ENCODE measurements around the gene AGTR1. TPM values are rescaled to one million over a fixed set of nuclear protein-coding genes. Genes with fewer than 3 reads are reported as not detected.

Gene AGTR1
- total and polyA plus RNA-seq, 2 of the 13 experiments (the other 11 are each of a cell fraction or from before 2014, with no cell fraction given): 0.64 to 1.5 TPM

GRCh38 chr3:148651549-148651948 is 46.2 kb upstream of the AGTR1 start (continued):
- TF ChIP-seq E2F1 (CRISPR knock-in tag; IDR thresholded peaks at IDR 0.05) (no peak), ZNF543 (CRISPR knock-in tag; IDR thresholded peaks at IDR 0.05) (no peak), MYPOP (CRISPR knock-in tag; IDR thresholded peaks at IDR 0.05) (no peak), ETV5 (CRISPR knock-in tag; IDR thresholded peaks at IDR 0.05; ENCODE audit: borderline replicate concordance) (no peak), EEA1 (CRISPR knock-in tag; IDR thresholded peaks at IDR 0.05; ENCODE audit: borderline replicate concordance) (no peak), NFKBIZ (CRISPR knock-in tag; IDR thresholded peaks at IDR 0.05) (no peak)

DNA sequence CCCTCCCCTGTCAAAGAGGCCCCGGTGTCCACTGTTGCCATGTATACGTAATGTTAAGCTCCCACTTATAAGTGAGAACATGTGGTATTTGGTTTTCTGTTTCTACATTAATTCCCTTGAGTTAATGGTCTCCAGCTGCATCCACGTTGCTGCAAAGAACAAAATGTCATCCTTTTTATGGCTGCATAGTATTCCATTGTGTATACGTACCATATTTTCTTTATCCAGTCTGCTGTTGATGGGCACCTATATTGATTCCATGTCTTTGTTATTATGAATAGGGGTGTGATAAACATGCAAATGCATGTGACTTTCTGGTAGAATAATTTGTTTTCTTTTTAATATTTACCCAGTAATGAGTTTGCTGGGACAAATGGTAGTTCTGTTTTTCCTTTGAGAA is 43.3 kb upstream of the AGTR1 start:
- Histone ChIP-seq H3K9me3 (ENCODE audit: low read length) (no peaks in the 10 kb centered on the region), H3K4me1 (ENCODE audit: insufficient read depth, low read length) (no peaks in the 10 kb centered on the region), H4K20me1 (ENCODE audit: insufficient read depth, low read length) (no peaks in the 10 kb centered on the region), H3K79me2 (ENCODE audit: insufficient read depth, low read length) (no peaks in the 10 kb centered on the region), H3K4me2 (ENCODE audit: low read depth, low read length) (no peak overlapping the region), H2AFZ (ENCODE audit: low read length) (no peak overlapping the region), H3K36me3 (replicated peaks in 1 of 2; ENCODE audit: control insufficient read depth in 1 of 2, insufficient read depth in 2 of 2, low read length in 2 of 2) (no peaks in the 10 kb centered on the region), H3K27ac (ENCODE audit: extremely low read length, insufficient read depth, low read length) (no peak overlapping the region), H3K4me3 (replicated peaks in 1 of 3; ENCODE audit: insufficient read depth in 1 of 3, low read depth in 2 of 3, low read length in 3 of 3) (no peak overlapping the region), H3K27me3 (ENCODE audit: control insufficient read depth in 1 of 2, insufficient read depth in 2 of 2, low read length in 2 of 2) (no peaks in the 10 kb centered on the region), H3K9ac (ENCODE audit: insufficient read depth, low read depth, low read length) (no peak overlapping the region)
- intact Hi-C loops (cut with micrococcal nuclease; ENCODE audit: unreplicated experiment): no loop called here
- DNase-seq (ENCODE audit: low spot score): no peak
- ATAC-seq: no peak
- ChIA-PET CTCF (ENCODE audit: low intra/inter-chr PET ratio, low total read pairs) (no interaction called here), POLR2A (no interaction called here)
- 52% methylated on average over 4 of the region's 4 CpGs for WGBS (ENCODE audit: low lambda C conversion rate)
- FAIRE-seq: no peak
- no TSS peak for BruUV-seq (replicated peaks)
- in situ Hi-C loops (cut with HindIII; ENCODE audit: extremely low pct_ligation_motif_present, low pct_unique_long_range_greater_than_20kb): no loop called here
- TF ChIP-seq ZNF138 (CRISPR knock-in tag; IDR thresholded peaks at IDR 0.05; ENCODE audit: low read depth) (no peak), HOXA7 (CRISPR knock-in tag; IDR thresholded peaks at IDR 0.05) (no peak), ZNF552 (CRISPR knock-in tag; IDR thresholded peaks at IDR 0.05; ENCODE audit: borderline replicate concordance) (no peak), ELF1 (CRISPR knock-in tag; IDR thresholded peaks at IDR 0.05) (no peak), NR2F2 (IDR thresholded peaks at IDR 0.05; ENCODE audit: borderline replicate concordance, low read depth) (no peak), SP2 (CRISPR knock-in tag; IDR thresholded peaks at IDR 0.05) (no peak)
- TF ChIP-seq, protein P1, sequence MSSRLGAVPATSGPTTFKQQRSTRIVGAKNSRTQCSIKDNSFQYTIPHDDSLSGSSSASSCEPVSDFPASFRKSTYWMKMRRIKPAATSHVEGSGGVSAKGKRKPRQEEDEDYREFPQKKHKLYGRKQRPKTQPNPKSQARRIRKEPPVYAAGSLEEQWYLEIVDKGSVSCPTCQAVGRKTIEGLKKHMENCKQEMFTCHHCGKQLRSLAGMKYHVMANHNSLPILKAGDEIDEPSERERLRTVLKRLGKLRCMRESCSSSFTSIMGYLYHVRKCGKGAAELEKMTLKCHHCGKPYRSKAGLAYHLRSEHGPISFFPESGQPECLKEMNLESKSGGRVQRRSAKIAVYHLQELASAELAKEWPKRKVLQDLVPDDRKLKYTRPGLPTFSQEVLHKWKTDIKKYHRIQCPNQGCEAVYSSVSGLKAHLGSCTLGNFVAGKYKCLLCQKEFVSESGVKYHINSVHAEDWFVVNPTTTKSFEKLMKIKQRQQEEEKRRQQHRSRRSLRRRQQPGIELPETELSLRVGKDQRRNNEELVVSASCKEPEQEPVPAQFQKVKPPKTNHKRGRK (CRISPR knock-in tag; IDR thresholded peaks at IDR 0.05): no peak
